Inflammatory macrophage (primary cell): Measurements from ENCODE around the gene ZNF446.
A peak's percentile ranks its signal among the peaks of the same experiment; 100 is the strongest.
"Not testable (repeated sequence)": the region's sequence is repeated elsewhere in the genome, so short reads cannot be mapped to it uniquely, and the experiment has no call there.

Experiments
- DNase-seq, 2 donors: peaks; one replicate each; pipeline ENCODE4 v3.0.0-alpha.2; 2020 to 2022

ZNF446 gene

GRCh38 chr19:58507602-58508223 lies 31.6 kb downstream of the ZNF446 start:
- not testable (repeated sequence) for DNase-seq

- no peak for DNase-seq
Observed at GRCh38 chr19:58509731-58510083, 33.6 kb downstream of the ZNF446 start.

- no peak for DNase-seq
Observed at GRCh38 chr19:58510084-58510862, 34.1 kb downstream of the ZNF446 start.

- no peak for DNase-seq
Observed at GRCh38 chr19:58511353-58512208, 35.4 kb downstream of the ZNF446 start, which contains the start of gene SLC27A5. Gene SLC27A5, minus strand, starts transcription at chr19:58511992. Its CDS starts 37 bp downstream, at chr19:58511955.

- no peak for DNase-seq
Observed at GRCh38 chr19:58513213-58513693, 37.1 kb downstream of the ZNF446 start.

- peak; percentile 95 to 97 for DNase-seq
Observed at GRCh38 chr19:58513694-58514563, 37.8 kb downstream of the ZNF446 start.

GRCh38 chr19:58514564-58515022 lies 38.4 kb downstream of the ZNF446 start:
- no peak for DNase-seq

GRCh38 chr19:58515259-58515658 lies 39.1 kb downstream of the ZNF446 start:
- no peak for DNase-seq

GRCh38 chr19:58516246-58516836 lies 40.2 kb downstream of the ZNF446 start:
- DNase-seq: no peak

GRCh38 chr19:58516964-58517833 lies 41.0 kb downstream of the ZNF446 start:
- no peak for DNase-seq

- DNase-seq: peak; percentile 56 to 64
Observed at GRCh38 chr19:58518256-58519086, 42.3 kb downstream of the ZNF446 start.

GRCh38 chr19:58519087-58519354 lies 42.9 kb downstream of the ZNF446 start:
- DNase-seq: peak; percentile 50 to 52

GRCh38 chr19:58519355-58520256 lies 43.5 kb downstream of the ZNF446 start, which contains the start of gene ZBTB45:
Gene ZBTB45, minus strand, starts transcription at chr19:58519810. Its CDS starts 2,137 bp downstream, at chr19:58517673.
- DNase-seq: peak; percentile 96 to 97

- no peak for DNase-seq
Observed at GRCh38 chr19:58520257-58520599, 44.1 kb downstream of the ZNF446 start.

- DNase-seq: peak; percentile 25 to 55
Observed at GRCh38 chr19:58521651-58522050, 45.5 kb downstream of the ZNF446 start.

- no peak for DNase-seq
Observed at GRCh38 chr19:58522709-58523108, 46.6 kb downstream of the ZNF446 start.

- no peak for DNase-seq
Observed at GRCh38 chr19:58529405-58529804, 53.3 kb downstream of the ZNF446 start.
